ENCODE results near the gene NRBF2. TPM values are rescaled to one million over a fixed set of nuclear protein-coding genes. Genes with fewer than 3 reads are reported as not detected.

Gene NRBF2
- total and polyA plus RNA-seq, 2 experiments from 2014 or later: 22.9 to 38.3 TPM

DNA sequence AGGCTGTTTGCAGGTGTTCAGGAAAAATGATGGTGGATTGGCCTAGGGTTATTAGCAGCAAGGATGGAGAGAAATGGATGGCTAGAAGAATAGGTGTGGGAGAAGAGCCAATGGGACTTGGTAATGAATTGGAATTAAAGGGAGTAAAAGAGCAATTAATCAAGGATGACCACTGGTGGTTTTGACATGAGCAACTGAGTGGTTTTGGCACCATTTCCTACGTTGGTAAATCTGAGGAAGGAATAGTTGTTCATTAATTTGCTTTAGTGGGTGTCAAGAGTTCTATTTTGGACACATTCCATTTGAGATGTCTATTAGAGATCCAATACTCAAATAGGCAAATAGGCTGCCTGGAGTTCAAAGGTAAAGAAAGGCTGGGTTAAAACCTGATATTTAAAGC, 38.2 kb upstream of the NRBF2 start:
- Histone ChIP-seq H3K36me3 (ENCODE audit: insufficient read depth) (no peaks in the 10 kb centered on the region), H3K4me2 (no peak overlapping the region), H3K27me3 (ENCODE audit: insufficient read depth) (no peaks in the 10 kb centered on the region), H3K4me1 (ENCODE audit: insufficient read depth) (no peaks in the 10 kb centered on the region), H3F3A (replicated peaks; ENCODE audit: low read depth) (no peaks in the 10 kb centered on the region), H3K4me3 (no peak overlapping the region), H3K79me2 (replicated peaks; ENCODE audit: insufficient read depth) (no peaks in the 10 kb centered on the region), H3K27ac (ENCODE audit: low read depth) (no peak overlapping the region), H4K20me1 (replicated peaks; ENCODE audit: insufficient read depth) (no peaks in the 10 kb centered on the region), H2AFZ (no peak overlapping the region), H3K9me2 (ENCODE audit: insufficient read depth) (peaks cover 4% of the 10 kb centered on the region; the same call in 1 of the 2 replicates)
- H3K36me3 Mint-ChIP-seq (ENCODE audit: low read depth): no peaks in the 10 kb centered on the region
- no peaks in the 10 kb centered on the region; the same call in 2 of the 3 replicates for H3K9me3 Mint-ChIP-seq
- no peak overlapping the region for H3K4me3 Mint-ChIP-seq
- H3K4me1 Mint-ChIP-seq: no peaks in the 10 kb centered on the region
- peaks cover 4% of the 10 kb centered on the region for H3K27me3 Mint-ChIP-seq (ENCODE audit: insufficient read depth, low read depth, poor library complexity)
- DNase-seq (ENCODE audit: low spot score): no peak
- no peak for ATAC-seq
- H3K27ac Mint-ChIP-seq: no peak overlapping the region
- TF ChIP-seq, protein P1, sequence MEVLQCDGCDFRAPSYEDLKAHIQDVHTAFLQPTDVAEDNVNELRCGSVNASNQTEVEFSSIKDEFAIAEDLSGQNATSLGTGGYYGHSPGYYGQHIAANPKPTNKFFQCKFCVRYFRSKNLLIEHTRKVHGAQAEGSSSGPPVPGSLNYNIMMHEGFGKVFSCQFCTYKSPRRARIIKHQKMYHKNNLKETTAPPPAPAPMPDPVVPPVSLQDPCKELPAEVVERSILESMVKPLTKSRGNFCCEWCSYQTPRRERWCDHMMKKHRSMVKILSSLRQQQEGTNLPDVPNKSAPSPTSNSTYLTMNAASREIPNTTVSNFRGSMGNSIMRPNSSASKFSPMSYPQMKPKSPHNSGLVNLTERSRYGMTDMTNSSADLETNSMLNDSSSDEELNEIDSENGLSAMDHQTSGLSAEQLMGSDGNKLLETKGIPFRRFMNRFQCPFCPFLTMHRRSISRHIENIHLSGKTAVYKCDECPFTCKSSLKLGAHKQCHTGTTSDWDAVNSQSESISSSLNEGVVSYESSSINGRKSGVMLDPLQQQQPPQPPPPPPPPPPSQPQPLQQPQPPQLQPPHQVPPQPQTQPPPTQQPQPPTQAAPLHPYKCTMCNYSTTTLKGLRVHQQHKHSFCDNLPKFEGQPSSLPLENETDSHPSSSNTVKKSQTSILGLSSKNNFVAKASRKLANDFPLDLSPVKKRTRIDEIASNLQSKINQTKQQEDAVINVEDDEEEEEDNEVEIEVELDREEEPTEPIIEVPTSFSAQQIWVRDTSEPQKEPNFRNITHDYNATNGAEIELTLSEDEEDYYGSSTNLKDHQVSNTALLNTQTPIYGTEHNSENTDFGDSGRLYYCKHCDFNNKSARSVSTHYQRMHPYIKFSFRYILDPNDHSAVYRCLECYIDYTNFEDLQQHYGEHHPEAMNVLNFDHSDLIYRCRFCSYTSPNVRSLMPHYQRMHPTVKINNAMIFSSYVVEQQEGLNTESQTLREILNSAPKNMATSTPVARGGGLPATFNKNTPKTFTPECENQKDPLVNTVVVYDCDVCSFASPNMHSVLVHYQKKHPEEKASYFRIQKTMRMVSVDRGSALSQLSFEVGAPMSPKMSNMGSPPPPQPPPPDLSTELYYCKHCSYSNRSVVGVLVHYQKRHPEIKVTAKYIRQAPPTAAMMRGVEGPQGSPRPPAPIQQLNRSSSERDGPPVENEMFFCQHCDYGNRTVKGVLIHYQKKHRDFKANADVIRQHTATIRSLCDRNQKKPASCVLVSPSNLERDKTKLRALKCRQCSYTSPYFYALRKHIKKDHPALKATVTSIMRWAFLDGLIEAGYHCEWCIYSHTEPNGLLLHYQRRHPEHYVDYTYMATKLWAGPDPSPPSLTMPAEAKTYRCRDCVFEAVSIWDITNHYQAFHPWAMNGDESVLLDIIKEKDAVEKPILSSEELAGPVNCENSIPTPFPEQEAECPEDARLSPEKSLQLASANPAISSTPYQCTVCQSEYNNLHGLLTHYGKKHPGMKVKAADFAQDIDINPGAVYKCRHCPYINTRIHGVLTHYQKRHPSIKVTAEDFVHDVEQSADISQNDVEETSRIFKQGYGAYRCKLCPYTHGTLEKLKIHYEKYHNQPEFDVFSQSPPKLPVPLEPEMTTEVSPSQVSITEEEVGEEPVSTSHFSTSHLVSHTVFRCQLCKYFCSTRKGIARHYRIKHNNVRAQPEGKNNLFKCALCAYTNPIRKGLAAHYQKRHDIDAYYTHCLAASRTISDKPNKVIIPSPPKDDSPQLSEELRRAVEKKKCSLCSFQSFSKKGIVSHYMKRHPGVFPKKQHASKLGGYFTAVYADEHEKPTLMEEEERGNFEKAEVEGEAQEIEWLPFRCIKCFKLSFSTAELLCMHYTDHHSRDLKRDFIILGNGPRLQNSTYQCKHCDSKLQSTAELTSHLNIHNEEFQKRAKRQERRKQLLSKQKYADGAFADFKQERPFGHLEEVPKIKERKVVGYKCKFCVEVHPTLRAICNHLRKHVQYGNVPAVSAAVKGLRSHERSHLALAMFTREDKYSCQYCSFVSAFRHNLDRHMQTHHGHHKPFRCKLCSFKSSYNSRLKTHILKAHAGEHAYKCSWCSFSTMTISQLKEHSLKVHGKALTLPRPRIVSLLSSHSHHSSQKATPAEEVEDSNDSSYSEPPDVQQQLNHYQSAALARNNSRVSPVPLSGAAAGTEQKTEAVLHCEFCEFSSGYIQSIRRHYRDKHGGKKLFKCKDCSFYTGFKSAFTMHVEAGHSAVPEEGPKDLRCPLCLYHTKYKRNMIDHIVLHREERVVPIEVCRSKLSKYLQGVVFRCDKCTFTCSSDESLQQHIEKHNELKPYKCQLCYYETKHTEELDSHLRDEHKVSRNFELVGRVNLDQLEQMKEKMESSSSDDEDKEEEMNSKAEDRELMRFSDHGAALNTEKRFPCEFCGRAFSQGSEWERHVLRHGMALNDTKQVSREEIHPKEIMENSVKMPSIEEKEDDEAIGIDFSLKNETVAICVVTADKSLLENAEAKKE (CRISPR knock-in tag; IDR thresholded peaks at IDR 0.05): no peak
- TF ChIP-seq EZH2 (IDR thresholded peaks at IDR 0.05; ENCODE audit: low read depth, unreplicated experiment) (no peak), CREB1 (CRISPR knock-in tag; IDR thresholded peaks at IDR 0.05; ENCODE audit: low read depth) (no peak), POLR2AphosphoS5 (IDR thresholded peaks at IDR 0.05; ENCODE audit: low read depth) (no peak), STAT1 (IDR thresholded peaks at IDR 0.05; ENCODE audit: unreplicated experiment) (no peak), ZNF114 (CRISPR knock-in tag; IDR thresholded peaks at IDR 0.05) (no peak), EZH2phosphoT487 (IDR thresholded peaks at IDR 0.05; ENCODE audit: unreplicated experiment) (no peak), JUNB (IDR thresholded peaks at IDR 0.05; ENCODE audit: unreplicated experiment) (no peak), ZNF331 (CRISPR knock-in tag; IDR thresholded peaks at IDR 0.05; ENCODE audit: low read depth) (no peak), NANOG (IDR thresholded peaks at IDR 0.05; ENCODE audit: borderline replicate concordance) (no peak)
- TF ChIP-seq, protein P2, sequence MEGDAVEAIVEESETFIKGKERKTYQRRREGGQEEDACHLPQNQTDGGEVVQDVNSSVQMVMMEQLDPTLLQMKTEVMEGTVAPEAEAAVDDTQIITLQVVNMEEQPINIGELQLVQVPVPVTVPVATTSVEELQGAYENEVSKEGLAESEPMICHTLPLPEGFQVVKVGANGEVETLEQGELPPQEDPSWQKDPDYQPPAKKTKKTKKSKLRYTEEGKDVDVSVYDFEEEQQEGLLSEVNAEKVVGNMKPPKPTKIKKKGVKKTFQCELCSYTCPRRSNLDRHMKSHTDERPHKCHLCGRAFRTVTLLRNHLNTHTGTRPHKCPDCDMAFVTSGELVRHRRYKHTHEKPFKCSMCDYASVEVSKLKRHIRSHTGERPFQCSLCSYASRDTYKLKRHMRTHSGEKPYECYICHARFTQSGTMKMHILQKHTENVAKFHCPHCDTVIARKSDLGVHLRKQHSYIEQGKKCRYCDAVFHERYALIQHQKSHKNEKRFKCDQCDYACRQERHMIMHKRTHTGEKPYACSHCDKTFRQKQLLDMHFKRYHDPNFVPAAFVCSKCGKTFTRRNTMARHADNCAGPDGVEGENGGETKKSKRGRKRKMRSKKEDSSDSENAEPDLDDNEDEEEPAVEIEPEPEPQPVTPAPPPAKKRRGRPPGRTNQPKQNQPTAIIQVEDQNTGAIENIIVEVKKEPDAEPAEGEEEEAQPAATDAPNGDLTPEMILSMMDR (conservative IDR thresholded peaks at IDR 0.05; ENCODE audit: low read depth in 2 of 2): no peak
- TF ChIP-seq, protein P3, sequence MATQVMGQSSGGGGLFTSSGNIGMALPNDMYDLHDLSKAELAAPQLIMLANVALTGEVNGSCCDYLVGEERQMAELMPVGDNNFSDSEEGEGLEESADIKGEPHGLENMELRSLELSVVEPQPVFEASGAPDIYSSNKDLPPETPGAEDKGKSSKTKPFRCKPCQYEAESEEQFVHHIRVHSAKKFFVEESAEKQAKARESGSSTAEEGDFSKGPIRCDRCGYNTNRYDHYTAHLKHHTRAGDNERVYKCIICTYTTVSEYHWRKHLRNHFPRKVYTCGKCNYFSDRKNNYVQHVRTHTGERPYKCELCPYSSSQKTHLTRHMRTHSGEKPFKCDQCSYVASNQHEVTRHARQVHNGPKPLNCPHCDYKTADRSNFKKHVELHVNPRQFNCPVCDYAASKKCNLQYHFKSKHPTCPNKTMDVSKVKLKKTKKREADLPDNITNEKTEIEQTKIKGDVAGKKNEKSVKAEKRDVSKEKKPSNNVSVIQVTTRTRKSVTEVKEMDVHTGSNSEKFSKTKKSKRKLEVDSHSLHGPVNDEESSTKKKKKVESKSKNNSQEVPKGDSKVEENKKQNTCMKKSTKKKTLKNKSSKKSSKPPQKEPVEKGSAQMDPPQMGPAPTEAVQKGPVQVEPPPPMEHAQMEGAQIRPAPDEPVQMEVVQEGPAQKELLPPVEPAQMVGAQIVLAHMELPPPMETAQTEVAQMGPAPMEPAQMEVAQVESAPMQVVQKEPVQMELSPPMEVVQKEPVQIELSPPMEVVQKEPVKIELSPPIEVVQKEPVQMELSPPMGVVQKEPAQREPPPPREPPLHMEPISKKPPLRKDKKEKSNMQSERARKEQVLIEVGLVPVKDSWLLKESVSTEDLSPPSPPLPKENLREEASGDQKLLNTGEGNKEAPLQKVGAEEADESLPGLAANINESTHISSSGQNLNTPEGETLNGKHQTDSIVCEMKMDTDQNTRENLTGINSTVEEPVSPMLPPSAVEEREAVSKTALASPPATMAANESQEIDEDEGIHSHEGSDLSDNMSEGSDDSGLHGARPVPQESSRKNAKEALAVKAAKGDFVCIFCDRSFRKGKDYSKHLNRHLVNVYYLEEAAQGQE (IDR thresholded peaks at IDR 0.05; ENCODE audit: unreplicated experiment): no peak
- TF ChIP-seq, protein P4, sequence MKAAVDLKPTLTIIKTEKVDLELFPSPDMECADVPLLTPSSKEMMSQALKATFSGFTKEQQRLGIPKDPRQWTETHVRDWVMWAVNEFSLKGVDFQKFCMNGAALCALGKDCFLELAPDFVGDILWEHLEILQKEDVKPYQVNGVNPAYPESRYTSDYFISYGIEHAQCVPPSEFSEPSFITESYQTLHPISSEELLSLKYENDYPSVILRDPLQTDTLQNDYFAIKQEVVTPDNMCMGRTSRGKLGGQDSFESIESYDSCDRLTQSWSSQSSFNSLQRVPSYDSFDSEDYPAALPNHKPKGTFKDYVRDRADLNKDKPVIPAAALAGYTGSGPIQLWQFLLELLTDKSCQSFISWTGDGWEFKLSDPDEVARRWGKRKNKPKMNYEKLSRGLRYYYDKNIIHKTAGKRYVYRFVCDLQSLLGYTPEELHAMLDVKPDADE (IDR thresholded peaks at IDR 0.05): no peak
